Measurements from ENCODE around the gene CYP51A1.
"Not testable (repeated sequence)": the region's sequence is repeated elsewhere in the genome, so short reads cannot be mapped to it uniquely, and the experiment has no call there.

Gene CYP51A1

GRCh38 chr7:92134271-92135051 is at the start of gene CYP51A1:
CYP51A1 (minus strand) TSS chr7:92134477; CDS start chr7:92134364, 113 bp downstream.
- peak; percentile 99 for DNase-seq

- DNase-seq = peak; percentile 92
Observed at GRCh38 chr7:92178928-92179924, 44.9 kb upstream of the CYP51A1 start, which contains the start of gene LRRD1. LRRD1 (minus strand) TSS chr7:92179142; CDS start chr7:92165202, 13,940 bp downstream.

DNA sequence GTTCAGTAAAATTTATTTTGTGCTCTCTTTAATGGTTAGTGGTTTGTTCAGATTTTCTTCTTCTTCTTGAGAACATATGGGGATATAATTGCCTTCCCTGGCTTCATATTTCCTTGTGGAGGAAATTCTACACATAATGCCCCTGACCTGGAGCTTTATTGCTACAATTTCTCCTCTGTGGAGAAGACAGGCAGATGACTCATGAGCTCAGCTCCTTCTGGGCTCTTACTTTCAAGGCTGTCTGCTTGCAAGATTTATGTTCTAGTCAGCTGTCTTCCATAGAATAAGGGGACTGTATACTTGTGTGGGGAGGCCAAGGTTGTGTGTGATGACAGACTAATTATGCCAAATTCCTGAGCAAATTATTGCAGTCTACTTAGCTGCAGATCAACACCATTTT is 43.1 kb upstream of the CYP51A1 start:
- DNase-seq = no peak

GRCh38 chr7:92169529-92169928 is 35.3 kb upstream of the CYP51A1 start:
- not testable (repeated sequence) for DNase-seq

DNA sequence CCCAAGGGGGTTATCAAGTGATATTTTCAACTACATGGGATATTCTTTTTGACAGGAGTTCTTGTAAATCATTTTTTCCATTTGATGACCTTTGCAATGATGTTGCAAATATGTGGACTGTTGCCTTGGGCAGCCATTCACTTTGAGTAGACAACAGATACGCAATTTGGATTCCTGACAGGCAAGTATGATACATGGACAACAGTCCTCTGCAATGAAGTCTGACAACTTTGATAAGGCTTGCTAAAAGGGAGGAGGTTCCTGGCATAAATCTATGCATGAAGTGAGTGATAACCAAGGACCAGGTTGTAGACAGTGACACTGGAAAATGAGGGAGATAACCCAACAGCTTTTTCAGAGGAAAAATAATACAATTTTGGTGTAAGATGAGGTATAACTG is 27.0 kb upstream of the CYP51A1 start:
- DNase-seq = no peak

GRCh38 chr7:92158660-92159575 is 24.6 kb upstream of the CYP51A1 start:
- no peak for DNase-seq

GRCh38 chr7:92156990-92157389 is 22.7 kb upstream of the CYP51A1 start:
- no peak for DNase-seq

DNA sequence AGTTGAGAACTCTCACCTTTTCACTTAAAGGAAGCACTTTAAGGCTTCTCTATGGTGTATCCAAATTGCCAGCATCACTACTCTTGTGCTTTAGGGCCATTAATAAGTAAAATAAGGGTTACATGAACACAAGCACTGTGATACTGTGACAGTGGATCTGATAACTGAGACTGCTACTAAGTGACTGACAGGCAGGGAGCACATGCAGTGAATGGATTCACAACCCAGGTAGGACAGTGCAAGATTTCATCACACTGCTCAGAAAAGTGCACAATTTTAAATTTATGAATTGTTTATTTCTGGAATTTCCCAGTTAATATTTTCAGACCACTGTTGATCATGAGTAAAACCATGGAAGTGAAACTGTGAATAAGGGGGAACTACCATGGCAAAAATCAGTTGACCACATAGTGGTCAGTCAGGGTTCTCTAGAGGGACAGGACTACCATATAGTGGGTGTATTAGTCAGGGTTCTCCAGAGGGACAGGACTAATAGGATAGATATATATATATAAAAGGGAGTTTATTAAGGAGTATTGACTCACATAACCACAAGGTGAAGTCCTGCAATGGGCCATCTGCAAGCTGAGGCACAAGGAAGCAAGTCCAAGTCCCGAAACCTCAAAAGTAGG is 20.9 kb upstream of the CYP51A1 start:
- DNase-seq = no peak

- no peak for DNase-seq
Observed at GRCh38 chr7:92150450-92151017, 16.3 kb upstream of the CYP51A1 start.

DNA sequence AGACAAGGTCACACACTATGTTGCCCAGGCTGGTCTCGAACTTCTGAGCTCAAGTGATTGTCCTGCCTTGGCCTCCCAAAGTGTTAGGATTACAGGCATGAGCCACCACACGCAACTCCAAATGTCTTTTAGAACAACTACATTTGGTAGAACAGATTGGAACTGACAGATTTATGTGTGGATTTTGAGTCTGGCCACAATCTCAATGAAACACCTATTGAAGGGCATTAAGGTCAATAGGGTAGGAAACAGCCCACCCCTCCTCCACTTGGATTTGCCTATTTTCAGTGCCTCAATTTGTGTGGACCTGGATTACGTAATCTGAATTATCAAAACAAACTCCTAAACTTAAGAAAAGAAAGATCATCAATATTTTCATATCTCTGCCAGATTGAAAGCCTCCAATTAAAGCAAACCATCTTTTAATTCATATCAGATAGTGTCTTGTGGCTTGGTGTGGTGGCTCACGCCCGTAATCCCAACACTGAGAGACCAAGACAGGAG is 15.5 kb upstream of the CYP51A1 start:
- no peak for DNase-seq

DNA sequence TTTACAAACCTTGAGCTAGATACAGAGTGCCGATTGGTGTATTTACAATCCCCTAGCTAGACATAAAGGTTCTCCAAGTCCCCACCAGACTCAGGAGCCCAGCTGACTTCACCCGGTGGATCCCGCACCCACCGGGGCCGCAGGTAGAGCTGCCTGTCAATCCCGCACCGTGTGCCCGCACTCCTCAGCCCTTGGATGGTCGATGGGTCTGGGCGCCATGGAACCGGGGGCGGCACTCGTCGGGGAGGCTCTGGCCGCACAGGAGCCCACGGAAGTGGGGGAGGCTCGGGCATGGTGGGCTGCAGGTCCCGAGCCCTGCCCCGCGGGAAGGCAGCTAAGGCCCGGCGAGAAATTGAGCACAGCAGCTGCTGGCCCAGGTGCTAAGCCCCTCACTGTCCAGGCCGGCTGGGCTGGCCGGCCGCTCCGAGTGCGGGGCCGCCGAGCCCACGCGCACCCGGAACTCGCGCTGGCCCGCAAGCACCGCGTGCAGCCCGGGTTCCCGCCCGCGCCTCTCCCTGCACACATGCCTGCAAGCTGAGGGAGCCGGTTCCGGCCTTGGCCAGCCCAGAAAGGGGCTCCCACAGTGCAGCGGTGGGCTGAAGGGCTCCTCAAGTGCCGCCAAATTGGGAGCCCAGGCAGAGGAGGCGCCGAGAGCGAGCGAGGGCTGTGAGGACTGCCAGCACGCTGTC is 9.1 kb upstream of the CYP51A1 start:
- not testable (repeated sequence) for DNase-seq

- DNase-seq = not testable (repeated sequence)
Observed at GRCh38 chr7:92142791-92143190, 8.5 kb upstream of the CYP51A1 start.

GRCh38 chr7:92141161-92141560 is 6.9 kb upstream of the CYP51A1 start:
- DNase-seq = no peak

DNA sequence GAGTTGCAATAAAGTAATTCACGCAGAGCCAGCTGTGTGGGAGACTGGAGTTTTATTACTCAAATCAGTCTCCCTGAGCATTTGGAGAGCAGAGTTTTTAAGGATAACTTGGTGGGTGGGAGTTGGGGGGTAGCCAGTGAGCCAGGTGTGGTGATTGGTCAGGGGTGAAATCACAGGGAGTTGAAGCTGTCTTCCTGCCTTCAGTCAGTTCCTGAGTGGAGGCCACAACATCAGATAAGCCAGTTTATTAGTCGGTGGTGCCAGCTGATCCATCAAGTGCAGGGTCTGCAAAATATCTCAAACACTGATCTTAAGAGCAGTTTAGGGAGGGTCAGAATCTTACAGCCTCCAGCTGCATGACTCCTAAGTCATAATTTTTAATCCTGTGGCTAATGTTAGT is 3.3 kb upstream of the CYP51A1 start:
- DNase-seq = no peak

GRCh38 chr7:92135052-92135889 is 994 bp upstream of the CYP51A1 start:
- DNase-seq = no peak

- peak; percentile 86 for DNase-seq
Observed at GRCh38 chr7:92133737-92134270, 473 bp downstream of the CYP51A1 start.

GRCh38 chr7:92133133-92133736 is 1.0 kb downstream of the CYP51A1 start:
- DNase-seq = no peak

GRCh38 chr7:92131764-92132330 is 2.4 kb downstream of the CYP51A1 start:
- no peak for DNase-seq

DNA sequence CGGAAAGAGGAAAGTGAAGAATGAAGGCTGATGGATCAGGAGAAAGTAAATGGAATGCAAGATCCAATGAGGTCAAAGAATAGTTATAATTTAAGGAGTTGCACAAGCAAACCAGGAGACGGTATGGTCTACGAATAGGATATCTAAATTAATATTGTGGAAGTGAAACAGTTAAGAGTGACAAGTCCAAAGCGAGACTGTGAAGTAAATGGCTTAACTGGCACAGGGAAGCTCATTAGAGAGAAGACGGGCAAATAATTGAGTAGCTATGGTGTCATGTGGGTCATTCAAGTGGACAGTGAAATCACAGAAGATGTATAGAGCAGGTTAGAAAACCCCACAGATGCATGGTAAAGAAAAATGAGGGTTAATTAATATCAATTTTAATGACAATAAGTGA is 3.2 kb downstream of the CYP51A1 start:
- DNase-seq = no peak

All from right forelimb (tissue), 1 donor.